HEK293 (cell line): ENCODE measurements around the gene NFYB.

Source experiments
- HOXA7 ChIP-seq: sonication (generic); formaldehyde crosslinking; IDR thresholded peaks from 2 replicates; pipeline ENCODE4 v1.8.1; 2022; ENCODE audit warnings: missing genetic modification reagents, borderline replicate concordance
- KLF16 ChIP-seq: fragments of 450-650 bp; formaldehyde crosslinking; IDR thresholded peaks from 2 replicates; pipeline ENCODE4 v1.5.1; 2017; ENCODE audit warnings: missing biosample characterization, missing genetic modification characterization
- MYNN ChIP-seq: fragments of 450-650 bp; formaldehyde crosslinking; IDR thresholded peaks from 2 replicates; pipeline ENCODE4 v1.5.1; 2016; ENCODE audit warnings: missing biosample characterization, missing genetic modification characterization, borderline replicate concordance
- PBX3 ChIP-seq: sonication (generic); formaldehyde crosslinking; IDR thresholded peaks from 2 replicates; pipeline ENCODE4 v1.8.1; 2022; ENCODE audit warnings: mild to moderate bottlenecking, moderate library complexity, missing genetic modification reagents
- REST ChIP-seq: fragments of 450-650 bp; formaldehyde crosslinking; IDR thresholded peaks from 2 replicates; pipeline ENCODE4 v1.5.1; 2016; ENCODE audit warnings: missing biosample characterization, missing genetic modification characterization
- ZBTB1 ChIP-seq: fragments of 450-650 bp; formaldehyde crosslinking; IDR thresholded peaks from 2 replicates; pipeline ENCODE4 v1.5.1; 2016; ENCODE audit warnings: missing biosample characterization, missing genetic modification characterization
- ZFP37 ChIP-seq: fragments of 450-650 bp; formaldehyde crosslinking; IDR thresholded peaks from 2 replicates; pipeline ENCODE4 v1.5.1; 2016; ENCODE audit warnings: missing biosample characterization, missing genetic modification characterization
- ZNF274 ChIP-seq, 2 experiments: fragments of 200-500 bp in 1 of 2; fragments of 450-650 bp in 1 of 2; sonication (Bioruptor generic) in 1 of 2; formaldehyde crosslinking in 1 of 2; IDR thresholded peaks; 2 replicates each; pipeline versions ENCODE4 v1.5.1 to v1.6.1; 2014 to 2016; ENCODE audit warnings: borderline replicate concordance in 1 of 2, inconsistent platforms in 1 of 2, low read length in 1 of 2, missing biosample characterization in 1 of 2, missing genetic modification characterization in 1 of 2
- ZNF350 ChIP-seq: fragments of 450-650 bp; formaldehyde crosslinking; IDR thresholded peaks from 2 replicates; pipeline ENCODE4 v1.5.0; 2017; ENCODE audit warnings: missing biosample characterization, mild to moderate bottlenecking, missing genetic modification characterization
- ZNF629 ChIP-seq: fragments of 450-650 bp; formaldehyde crosslinking; IDR thresholded peaks from 2 replicates; pipeline ENCODE4 v1.5.1; 2017; ENCODE audit warnings: missing biosample characterization, missing genetic modification characterization
- ZNF645 ChIP-seq: fragments of 450-650 bp; formaldehyde crosslinking; IDR thresholded peaks from 2 replicates; pipeline ENCODE4; 2016; ENCODE audit warnings: missing biosample characterization, missing genetic modification characterization
- TF ChIP-seq, protein P1 (sequence below): fragments of 450-650 bp; formaldehyde crosslinking; IDR thresholded peaks from 2 replicates; pipeline ENCODE4 v1.5.1; 2016; ENCODE audit warnings: missing biosample characterization, missing genetic modification characterization

DNA sequence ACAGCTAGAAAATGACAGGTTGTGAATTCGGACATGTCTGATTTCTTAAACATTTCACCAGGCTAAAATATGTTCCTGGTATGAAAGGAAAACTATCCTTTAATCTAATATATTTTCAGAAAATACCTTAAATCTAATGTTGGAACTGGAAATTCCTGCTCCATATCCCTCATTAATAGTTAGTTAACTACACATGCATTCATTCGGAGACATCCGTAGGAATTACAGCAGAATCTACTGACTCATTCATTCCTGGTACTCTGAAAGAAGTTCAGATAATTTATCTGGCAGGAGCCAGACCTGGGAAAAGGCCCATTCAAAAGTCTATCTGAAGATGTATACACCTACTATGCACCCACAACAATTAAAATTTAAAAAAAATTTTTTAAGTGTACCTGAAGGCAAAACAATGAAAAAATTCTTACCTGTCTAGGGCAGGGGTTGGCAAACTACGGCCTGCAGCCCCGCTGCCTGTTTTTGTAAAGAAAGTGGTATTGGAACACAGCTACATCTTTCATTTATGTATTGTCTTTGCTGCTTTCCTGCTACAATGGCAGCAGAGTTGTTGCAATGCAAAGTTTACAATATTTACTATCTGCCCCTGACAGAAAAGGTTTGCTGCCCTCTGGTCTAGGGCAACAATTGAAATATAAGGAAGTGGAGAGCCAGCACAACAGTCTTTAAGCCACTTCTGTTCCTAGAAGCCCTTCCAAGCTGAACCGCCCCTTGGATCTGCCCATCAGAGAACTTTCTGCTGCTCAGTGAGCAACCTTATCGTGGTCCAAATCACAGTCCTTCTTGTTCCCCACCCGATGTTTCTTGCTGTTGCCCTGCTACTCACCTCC, 17.9 kb upstream of the NFYB start:
- TF ChIP-seq PBX3 (CRISPR knock-in tag) = no peak
- TF ChIP-seq ZFP37 (tag by site-specific recombination) = no peak
- no peak for TF ChIP-seq ZNF645 (tag by site-specific recombination)
- TF ChIP-seq ZBTB1 (tag by site-specific recombination) = no peak
- TF ChIP-seq, protein P1, sequence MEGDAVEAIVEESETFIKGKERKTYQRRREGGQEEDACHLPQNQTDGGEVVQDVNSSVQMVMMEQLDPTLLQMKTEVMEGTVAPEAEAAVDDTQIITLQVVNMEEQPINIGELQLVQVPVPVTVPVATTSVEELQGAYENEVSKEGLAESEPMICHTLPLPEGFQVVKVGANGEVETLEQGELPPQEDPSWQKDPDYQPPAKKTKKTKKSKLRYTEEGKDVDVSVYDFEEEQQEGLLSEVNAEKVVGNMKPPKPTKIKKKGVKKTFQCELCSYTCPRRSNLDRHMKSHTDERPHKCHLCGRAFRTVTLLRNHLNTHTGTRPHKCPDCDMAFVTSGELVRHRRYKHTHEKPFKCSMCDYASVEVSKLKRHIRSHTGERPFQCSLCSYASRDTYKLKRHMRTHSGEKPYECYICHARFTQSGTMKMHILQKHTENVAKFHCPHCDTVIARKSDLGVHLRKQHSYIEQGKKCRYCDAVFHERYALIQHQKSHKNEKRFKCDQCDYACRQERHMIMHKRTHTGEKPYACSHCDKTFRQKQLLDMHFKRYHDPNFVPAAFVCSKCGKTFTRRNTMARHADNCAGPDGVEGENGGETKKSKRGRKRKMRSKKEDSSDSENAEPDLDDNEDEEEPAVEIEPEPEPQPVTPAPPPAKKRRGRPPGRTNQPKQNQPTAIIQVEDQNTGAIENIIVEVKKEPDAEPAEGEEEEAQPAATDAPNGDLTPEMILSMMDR = no peak
- TF ChIP-seq REST (tag by site-specific recombination) = no peak
- no peak for TF ChIP-seq ZNF629
- no peak for TF ChIP-seq KLF16
- TF ChIP-seq MYNN (tag by site-specific recombination) = no peak
- TF ChIP-seq ZNF350 (tag by site-specific recombination) = no peak
- TF ChIP-seq ZNF274 (IDR thresholded peaks at IDR 0.05; ENCODE audit: low read length) = no peak
- no peak for TF ChIP-seq ZNF274 (tag by site-specific recombination; IDR thresholded peaks at IDR 0.05; ENCODE audit: borderline replicate concordance)
- no peak for TF ChIP-seq HOXA7 (CRISPR knock-in tag)
